ENCODE results near the gene MCM9.
A peak's percentile ranks its signal among the peaks of the same experiment; 100 is the strongest.

MCM9 gene

GRCh38 chr6:118787724-118788423, 147.1 kb downstream of the MCM9 start:
- H3K4me1 ChIP-seq (ENCODE audit: insufficient read depth, low read length): peaks cover 16% of the 10 kb centered on the region
- no peak overlapping the region for H3K27ac ChIP-seq (ENCODE audit: low read depth, low read length)
- no peaks in the 10 kb centered on the region for H3K36me3 ChIP-seq (ENCODE audit: insufficient read depth, low read length)
- H3K4me3 ChIP-seq (ENCODE audit: low read depth in 1 of 2, low read length in 2 of 2): no peak overlapping the region
- no peak overlapping the region for H3K9ac ChIP-seq (ENCODE audit: low read length)
- no peaks in the 10 kb centered on the region for H3K27me3 ChIP-seq (ENCODE audit: control insufficient read depth in 1 of 2, insufficient read depth in 2 of 2, low read length in 2 of 2)
- H3K9me3 ChIP-seq (ENCODE audit: low read length): no peaks in the 10 kb centered on the region

GRCh38 chr6:118786596-118787453, 148.1 kb downstream of the MCM9 start:
- Histone ChIP-seq H3K4me1 (ENCODE audit: insufficient read depth, low read length) (peaks cover 16% of the 10 kb centered on the region), H3K4me3 (ENCODE audit: low read depth in 1 of 2, low read length in 2 of 2) (no peak overlapping the region), H3K27ac (ENCODE audit: low read depth, low read length) (no peak overlapping the region), H3K36me3 (ENCODE audit: insufficient read depth, low read length) (no peaks in the 10 kb centered on the region), H3K9ac (ENCODE audit: low read length) (no peak overlapping the region), H3K27me3 (ENCODE audit: control insufficient read depth in 1 of 2, insufficient read depth in 2 of 2, low read length in 2 of 2) (no peaks in the 10 kb centered on the region), H3K9me3 (ENCODE audit: low read length) (no peaks in the 10 kb centered on the region)

- peaks cover 16% of the 10 kb centered on the region for H3K4me1 ChIP-seq (ENCODE audit: insufficient read depth, low read length)
- H3K36me3 ChIP-seq (ENCODE audit: insufficient read depth, low read length): no peaks in the 10 kb centered on the region
- no peak overlapping the region for H3K4me3 ChIP-seq (ENCODE audit: low read depth in 1 of 2, low read length in 2 of 2)
- H3K27ac ChIP-seq (ENCODE audit: low read depth, low read length): no peak overlapping the region
- no peaks in the 10 kb centered on the region for H3K9me3 ChIP-seq (ENCODE audit: low read length)
- H3K27me3 ChIP-seq (ENCODE audit: control insufficient read depth in 1 of 2, insufficient read depth in 2 of 2, low read length in 2 of 2): no peaks in the 10 kb centered on the region
- H3K9ac ChIP-seq (ENCODE audit: low read length): no peak overlapping the region
These were observed 149.4 kb downstream of the MCM9 start for GRCh38 chr6:118785601-118786000.

GRCh38 chr6:118784641-118785164, 150.3 kb downstream of the MCM9 start:
- H3K27me3 ChIP-seq (ENCODE audit: control insufficient read depth in 1 of 2, insufficient read depth in 2 of 2, low read length in 2 of 2): no peaks in the 10 kb centered on the region
- peak overlapping the region; percentile 13 for H3K27ac ChIP-seq (ENCODE audit: low read depth, low read length)
- no peak overlapping the region for H3K9ac ChIP-seq (ENCODE audit: low read length)
- H3K9me3 ChIP-seq (ENCODE audit: low read length): no peaks in the 10 kb centered on the region
- H3K4me3 ChIP-seq (ENCODE audit: low read depth in 1 of 2, low read length in 2 of 2): no peak overlapping the region
- H3K4me1 ChIP-seq (ENCODE audit: insufficient read depth, low read length): peaks cover 16% of the 10 kb centered on the region
- no peaks in the 10 kb centered on the region for H3K36me3 ChIP-seq (ENCODE audit: insufficient read depth, low read length)

DNA sequence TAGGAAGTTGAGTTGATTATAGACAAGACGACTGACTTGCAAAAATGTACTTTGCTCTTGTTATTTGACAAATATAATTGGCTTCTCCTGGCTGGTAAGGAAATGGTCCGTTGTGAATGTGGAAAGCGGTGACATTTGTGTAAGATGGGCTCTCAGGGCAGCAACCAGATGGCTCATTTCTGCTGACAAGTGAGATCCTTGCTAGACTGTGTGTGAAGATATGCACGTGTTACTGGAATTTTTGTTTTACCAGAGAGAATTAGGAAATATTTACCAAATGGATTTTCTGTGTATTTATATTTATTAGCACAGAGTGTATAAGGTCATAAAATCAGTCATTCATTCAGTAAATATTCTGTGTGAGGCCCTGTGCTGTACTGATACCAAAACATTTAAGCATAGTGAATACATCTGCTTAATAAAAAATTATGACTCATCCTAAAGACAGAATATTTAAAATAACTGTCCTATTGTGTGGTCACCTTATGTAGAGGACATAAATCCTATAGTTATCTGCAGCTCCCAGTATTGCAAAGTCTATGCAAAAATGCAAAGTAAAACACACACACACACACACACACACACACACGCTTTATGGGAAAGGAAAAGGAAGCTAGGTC, 150.9 kb downstream of the MCM9 start:
- Histone ChIP-seq H3K27ac (ENCODE audit: low read depth, low read length) (peak overlapping the region; percentile 13), H3K4me3 (ENCODE audit: low read depth in 1 of 2, low read length in 2 of 2) (no peak overlapping the region), H3K9me3 (ENCODE audit: low read length) (no peaks in the 10 kb centered on the region)

GRCh38 chr6:118782651-118783050, 152.3 kb downstream of the MCM9 start:
- H3K36me3 ChIP-seq (ENCODE audit: insufficient read depth, low read length): no peaks in the 10 kb centered on the region
- H3K27ac ChIP-seq (ENCODE audit: low read depth, low read length): no peak overlapping the region
- no peaks in the 10 kb centered on the region for H3K27me3 ChIP-seq (ENCODE audit: control insufficient read depth in 1 of 2, insufficient read depth in 2 of 2, low read length in 2 of 2)
- no peak overlapping the region for H3K4me3 ChIP-seq (ENCODE audit: low read depth in 1 of 2, low read length in 2 of 2)
- H3K9me3 ChIP-seq (ENCODE audit: low read length): no peaks in the 10 kb centered on the region
- H3K9ac ChIP-seq (ENCODE audit: low read length): no peak overlapping the region
- peaks cover 16% of the 10 kb centered on the region for H3K4me1 ChIP-seq (ENCODE audit: insufficient read depth, low read length)

More for the DNA sequence above, 150.9 kb downstream of the MCM9 start:
- no peak overlapping the region for H3K9ac ChIP-seq (ENCODE audit: low read length)
- H3K4me1 ChIP-seq (ENCODE audit: insufficient read depth, low read length): peaks cover 16% of the 10 kb centered on the region
- no peaks in the 10 kb centered on the region for H3K27me3 ChIP-seq (ENCODE audit: control insufficient read depth in 1 of 2, insufficient read depth in 2 of 2, low read length in 2 of 2)
- no peaks in the 10 kb centered on the region for H3K36me3 ChIP-seq (ENCODE audit: insufficient read depth, low read length)

GRCh38 chr6:118781897-118782296, 153.1 kb downstream of the MCM9 start:
- Histone ChIP-seq H3K4me1 (ENCODE audit: insufficient read depth, low read length) (peaks cover 16% of the 10 kb centered on the region), H3K36me3 (ENCODE audit: insufficient read depth, low read length) (no peaks in the 10 kb centered on the region)

GRCh38 chr6:118780668-118781067, 154.3 kb downstream of the MCM9 start:
- H3K4me1 ChIP-seq (ENCODE audit: insufficient read depth, low read length): peaks cover 16% of the 10 kb centered on the region
- H3K27me3 ChIP-seq (ENCODE audit: control insufficient read depth in 1 of 2, insufficient read depth in 2 of 2, low read length in 2 of 2): no peaks in the 10 kb centered on the region
- H3K27ac ChIP-seq (ENCODE audit: low read depth, low read length): no peak overlapping the region
- no peak overlapping the region for H3K4me3 ChIP-seq (ENCODE audit: low read depth in 1 of 2, low read length in 2 of 2)
- H3K36me3 ChIP-seq (ENCODE audit: insufficient read depth, low read length): no peaks in the 10 kb centered on the region
- H3K9me3 ChIP-seq (ENCODE audit: low read length): no peaks in the 10 kb centered on the region
- H3K9ac ChIP-seq (ENCODE audit: low read length): no peak overlapping the region

More at GRCh38 chr6:118781897-118782296, 153.1 kb downstream of the MCM9 start:
- Histone ChIP-seq H3K9me3 (ENCODE audit: low read length) (no peaks in the 10 kb centered on the region), H3K9ac (ENCODE audit: low read length) (no peak overlapping the region), H3K27me3 (ENCODE audit: control insufficient read depth in 1 of 2, insufficient read depth in 2 of 2, low read length in 2 of 2) (no peaks in the 10 kb centered on the region), H3K4me3 (ENCODE audit: low read depth in 1 of 2, low read length in 2 of 2) (no peak overlapping the region), H3K27ac (ENCODE audit: low read depth, low read length) (no peak overlapping the region)

- H3K27me3 ChIP-seq (ENCODE audit: control insufficient read depth in 1 of 2, insufficient read depth in 2 of 2, low read length in 2 of 2): no peaks in the 10 kb centered on the region
- no peak overlapping the region for H3K9ac ChIP-seq (ENCODE audit: low read length)
These were observed 158.1 kb downstream of the MCM9 start for GRCh38 chr6:118776607-118777549.

GRCh38 chr6:118775381-118775780, 159.6 kb downstream of the MCM9 start:
- no peak overlapping the region for H3K9ac ChIP-seq (ENCODE audit: low read length)
- no peaks in the 10 kb centered on the region for H3K36me3 ChIP-seq (ENCODE audit: insufficient read depth, low read length)
- no peak overlapping the region for H3K27ac ChIP-seq (ENCODE audit: low read depth, low read length)
- no peak overlapping the region for H3K4me3 ChIP-seq (ENCODE audit: low read depth in 1 of 2, low read length in 2 of 2)
- H3K9me3 ChIP-seq (ENCODE audit: low read length): no peaks in the 10 kb centered on the region
- no peaks in the 10 kb centered on the region for H3K27me3 ChIP-seq (ENCODE audit: control insufficient read depth in 1 of 2, insufficient read depth in 2 of 2, low read length in 2 of 2)
- no peaks in the 10 kb centered on the region for H3K4me1 ChIP-seq (ENCODE audit: insufficient read depth, low read length)

More at GRCh38 chr6:118776607-118777549, 158.1 kb downstream of the MCM9 start:
- H3K27ac ChIP-seq (ENCODE audit: low read depth, low read length): no peak overlapping the region
- H3K36me3 ChIP-seq (ENCODE audit: insufficient read depth, low read length): no peaks in the 10 kb centered on the region
- no peak overlapping the region for H3K4me3 ChIP-seq (ENCODE audit: low read depth in 1 of 2, low read length in 2 of 2)
- no peaks in the 10 kb centered on the region for H3K9me3 ChIP-seq (ENCODE audit: low read length)
- no peaks in the 10 kb centered on the region for H3K4me1 ChIP-seq (ENCODE audit: insufficient read depth, low read length)

Measured in muscle layer of colon (tissue), 2 donors.